Peyer's patch (tissue), 4 donors: ENCODE data around the gene CCDC188. TPM values are rescaled to one million over a fixed set of nuclear protein-coding genes. Genes with fewer than 3 reads are reported as not detected.

Experiments
- DNase-seq, 3 donors: peaks; one replicate each; pipeline ENCODE4 v3.0.0-alpha.2; 2017 to 2019
- H3K27ac ChIP-seq, 4 donors: fragments of 200-600 bp; sonication (generic); one replicate each; pipeline ENCODE4 v1.5.1; 2016 to 2019
- H3K27me3 ChIP-seq, 2 donors: fragments of 200-600 bp; sonication (generic); one replicate each; pipeline ENCODE4 v1.5.1; 2019
- H3K36me3 ChIP-seq, 3 donors: fragments of 200-600 bp; sonication (generic); one replicate each; pipeline ENCODE4 v1.5.1; 2016 to 2019
- H3K4me1 ChIP-seq, 4 donors: fragments of 200-600 bp; sonication (generic); one replicate each; pipeline ENCODE4 v1.5.1; 2016 to 2019
- H3K4me3 ChIP-seq, 4 donors: fragments of 200-600 bp; sonication (generic); 1 replicate in 3 of 4; 2 replicates in 1 of 4; pipeline ENCODE4 v1.5.1; 2016 to 2019; ENCODE audit warnings: mild to moderate bottlenecking in 1 of 4
- H3K9me3 ChIP-seq, 4 donors: fragments of 200-600 bp; sonication (generic); one replicate each; pipeline ENCODE4 v1.5.1; 2016 to 2019; ENCODE audit warnings: mild to moderate bottlenecking in 1 of 4
- POLR2A ChIP-seq, 2 donors: fragments of 450-650 bp; IDR thresholded peaks; one replicate each; pipeline ENCODE4 v1.5.1; 2017; ENCODE audit warnings: antibody characterized with exemption in 2 of 2, mild to moderate bottlenecking in 2 of 2, moderate library complexity in 2 of 2
- total RNA-seq, 4 donors: library from RNA; depleted of rRNA; stranded (reverse); fragments of >200 nt; gene quantifications; one replicate each; pipeline ENCODE4 v1.1.0, GENCODE V29; 2016
- TF ChIP-seq, protein P1 (sequence below), 6 experiments: fragments of 450-650 bp in 4 of 6; fragments of 200-600 bp in 2 of 6; sonication (generic) in 1 of 6; IDR thresholded peaks; one replicate each; pipeline ENCODE4 v1.5.1; 2017 to 2019; ENCODE audit warnings: antibody characterized with exemption in 6 of 6, mild to moderate bottlenecking in 3 of 6, moderate library complexity in 1 of 6

Gene CCDC188
- total RNA-seq, 4 donors from 2014 or later, result 6.6 TPM; not detected in 3

- H3K36me3 ChIP-seq, result peaks cover 0 to 62% (median 0%) of the 10 kb centered on the region in 3 donors
- TF ChIP-seq, protein P1, sequence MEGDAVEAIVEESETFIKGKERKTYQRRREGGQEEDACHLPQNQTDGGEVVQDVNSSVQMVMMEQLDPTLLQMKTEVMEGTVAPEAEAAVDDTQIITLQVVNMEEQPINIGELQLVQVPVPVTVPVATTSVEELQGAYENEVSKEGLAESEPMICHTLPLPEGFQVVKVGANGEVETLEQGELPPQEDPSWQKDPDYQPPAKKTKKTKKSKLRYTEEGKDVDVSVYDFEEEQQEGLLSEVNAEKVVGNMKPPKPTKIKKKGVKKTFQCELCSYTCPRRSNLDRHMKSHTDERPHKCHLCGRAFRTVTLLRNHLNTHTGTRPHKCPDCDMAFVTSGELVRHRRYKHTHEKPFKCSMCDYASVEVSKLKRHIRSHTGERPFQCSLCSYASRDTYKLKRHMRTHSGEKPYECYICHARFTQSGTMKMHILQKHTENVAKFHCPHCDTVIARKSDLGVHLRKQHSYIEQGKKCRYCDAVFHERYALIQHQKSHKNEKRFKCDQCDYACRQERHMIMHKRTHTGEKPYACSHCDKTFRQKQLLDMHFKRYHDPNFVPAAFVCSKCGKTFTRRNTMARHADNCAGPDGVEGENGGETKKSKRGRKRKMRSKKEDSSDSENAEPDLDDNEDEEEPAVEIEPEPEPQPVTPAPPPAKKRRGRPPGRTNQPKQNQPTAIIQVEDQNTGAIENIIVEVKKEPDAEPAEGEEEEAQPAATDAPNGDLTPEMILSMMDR (IDR thresholded peaks at IDR 0.05), result no peak
- no peak for TF ChIP-seq POLR2A (IDR thresholded peaks at IDR 0.05)
- H3K9me3 ChIP-seq, result no peaks in the 10 kb centered on the region
- no peaks in the 10 kb centered on the region for H3K27me3 ChIP-seq
- DNase-seq, result no peak
- H3K4me3 ChIP-seq, result peak overlapping the region; percentile 71 to 83 (median 80)
- H3K27ac ChIP-seq, result peak overlapping the region in 3 of 4 donors; percentile 69 to 82 (median 82)
- H3K4me1 ChIP-seq, result peaks cover 6 to 34% (median 12%) of the 10 kb centered on the region in 4 donors
Measured at GRCh38 chr22:20118300-20119020, 32.4 kb downstream of the CCDC188 start.

- Histone ChIP-seq H3K9me3 (no peaks in the 10 kb centered on the region), H3K27me3 (no peaks in the 10 kb centered on the region), H3K4me3 (peak overlapping the region; percentile 71 to 83 (median 80)), H3K36me3 (peaks cover 0 to 69% (median 0%) of the 10 kb centered on the region in 3 donors), H3K27ac (peak overlapping the region; percentile 69 to 85 (median 82)), H3K4me1 (peaks cover 6 to 34% (median 12%) of the 10 kb centered on the region in 4 donors)
- peak in 2 of 3 donors; percentile 47 to 69 for DNase-seq
- TF ChIP-seq, protein P1 (IDR thresholded peaks at IDR 0.05), result no peak
- TF ChIP-seq POLR2A (IDR thresholded peaks at IDR 0.05), result no peak
Measured at GRCh38 chr22:20117633-20118299, 33.1 kb downstream of the CCDC188 start.

GRCh38 chr22:20116951-20117632, 33.8 kb downstream of the CCDC188 start, which contains the start of gene TRMT2A:
Gene TRMT2A (minus strand): TSS chr22:20117226. CDS start chr22:20116906, 320 bp downstream.
- H3K9me3 ChIP-seq, result no peaks in the 10 kb centered on the region
- peak within 1 kb of the TSS; percentile 82 to 85 (median 82) for H3K27ac ChIP-seq
- H3K4me1 ChIP-seq, result peaks cover 6 to 34% (median 16%) of the 10 kb centered on the region in 4 donors
- peak; percentile 98 to 99 (median 99) for DNase-seq
- H3K36me3 ChIP-seq, result peaks cover 0 to 70% (median 0%) of the 10 kb centered on the region in 3 donors
- no peaks in the 10 kb centered on the region for H3K27me3 ChIP-seq
- peak; percentile 16 to 42 for TF ChIP-seq POLR2A (IDR thresholded peaks at IDR 0.05)
- TF ChIP-seq, protein P1 (IDR thresholded peaks at IDR 0.05), result peak in 5 of 6 experiments; percentile 6 to 34 (median 27)
- H3K4me3 ChIP-seq, result peak within 1 kb of the TSS; percentile 71 to 83 (median 80)

- DNase-seq, result peak in 1 of 3 donors; percentile 61
- Histone ChIP-seq H3K27me3 (no peaks in the 10 kb centered on the region), H3K4me3 (peak overlapping the region; percentile 71 to 83 (median 80)), H3K4me1 (peaks cover 6 to 34% (median 16%) of the 10 kb centered on the region in 4 donors), H3K27ac (peak overlapping the region; percentile 82 to 85 (median 82)), H3K9me3 (no peaks in the 10 kb centered on the region), H3K36me3 (peaks cover 0 to 68% (median 0%) of the 10 kb centered on the region in 3 donors)
- TF ChIP-seq, protein P1 (IDR thresholded peaks at IDR 0.05), result no peak
- no peak for TF ChIP-seq POLR2A (IDR thresholded peaks at IDR 0.05)
Measured at GRCh38 chr22:20116376-20116950, 34.4 kb downstream of the CCDC188 start.
